ENCODE data around the gene CUX1.
"Not testable (repeated sequence)": the region's sequence is repeated elsewhere in the genome, so short reads cannot be mapped to it uniquely, and the experiment has no call there.

The CUX1 gene

GRCh38 chr7:101817471-101818286 is at the start of gene CUX1:
CUX1 (plus strand) TSS chr7:101817626; CDS start chr7:101817640, 14 bp downstream.
- DNase-seq (ENCODE audit: low spot score): no peak

- no peak for DNase-seq (ENCODE audit: low spot score)
Observed at GRCh38 chr7:101768280-101768679, 49.1 kb upstream of the CUX1 start.

GRCh38 chr7:101770466-101770865 is 47.0 kb upstream of the CUX1 start:
- no peak for DNase-seq (ENCODE audit: low spot score)

GRCh38 chr7:101772508-101773211 is 44.8 kb upstream of the CUX1 start:
- DNase-seq (ENCODE audit: low spot score): no peak

- no peak for DNase-seq (ENCODE audit: low spot score)
Observed at GRCh38 chr7:101775181-101775580, 42.2 kb upstream of the CUX1 start.

GRCh38 chr7:101778026-101778580 is 39.3 kb upstream of the CUX1 start:
- no peak for DNase-seq (ENCODE audit: low spot score)

- no peak for DNase-seq (ENCODE audit: low spot score)
Observed at GRCh38 chr7:101779267-101779666, 38.2 kb upstream of the CUX1 start.

- no peak for DNase-seq (ENCODE audit: low spot score)
Observed at GRCh38 chr7:101780281-101780680, 37.1 kb upstream of the CUX1 start.

- no peak for DNase-seq (ENCODE audit: low spot score)
Observed at GRCh38 chr7:101781439-101781838, 36.0 kb upstream of the CUX1 start.

GRCh38 chr7:101782476-101782875 is 35.0 kb upstream of the CUX1 start:
- no peak for DNase-seq (ENCODE audit: low spot score)

GRCh38 chr7:101782896-101783295 is 34.5 kb upstream of the CUX1 start:
- no peak for DNase-seq (ENCODE audit: low spot score)

GRCh38 chr7:101783381-101784181 is 33.8 kb upstream of the CUX1 start:
- DNase-seq (ENCODE audit: low spot score): no peak

GRCh38 chr7:101784292-101785127 is 32.9 kb upstream of the CUX1 start:
- no peak for DNase-seq (ENCODE audit: low spot score)

- no peak for DNase-seq (ENCODE audit: low spot score)
Observed at GRCh38 chr7:101787864-101788263, 29.6 kb upstream of the CUX1 start.

- DNase-seq (ENCODE audit: low spot score): no peak
Observed at GRCh38 chr7:101788517-101788916, 28.9 kb upstream of the CUX1 start.

- no peak for DNase-seq (ENCODE audit: low spot score)
Observed at GRCh38 chr7:101790566-101791293, 26.7 kb upstream of the CUX1 start.

GRCh38 chr7:101792051-101792681 is 25.3 kb upstream of the CUX1 start:
- DNase-seq (ENCODE audit: low spot score): no peak

GRCh38 chr7:101792682-101793071 is 24.7 kb upstream of the CUX1 start:
- DNase-seq (ENCODE audit: low spot score): not testable (repeated sequence)

- DNase-seq (ENCODE audit: low spot score): no peak
Observed at GRCh38 chr7:101795461-101795860, 22.0 kb upstream of the CUX1 start.

GRCh38 chr7:101798173-101798572 is 19.3 kb upstream of the CUX1 start:
- DNase-seq (ENCODE audit: low spot score): not testable (repeated sequence)

Measured in ecto neural progenitor cell (in vitro differentiated cells).